Activated CD4-positive, alpha-beta T cell treated with anti-CD3 and anti-CD28 coated beads, Interleukin-2, amount 10 ng/mL, durations not matched to agents 24 days and 14 days (primary cell): Measurements from ENCODE around the gene PRR33. TPM values are rescaled to one million over a fixed set of nuclear protein-coding genes. Genes with fewer than 3 reads are reported as not detected.
"Not testable (repeated sequence)": the region's sequence is repeated elsewhere in the genome, so short reads cannot be mapped to it uniquely, and the experiment has no call there.

ENCODE experiments used
- DNase-seq: peaks from one replicate; pipeline ENCODE4 v3.0.0; 2022
- H3K27ac Mint-ChIP-seq: one replicate; pipeline ENCODE4 v1.8.0; 2022; ENCODE audit warnings: mild to moderate bottlenecking, mixed read lengths
- H3K27me3 Mint-ChIP-seq: one replicate; pipeline ENCODE4 v1.8.0; 2022; ENCODE audit warnings: mixed read lengths
- H3K36me3 Mint-ChIP-seq: one replicate; pipeline ENCODE4 v1.8.0; 2022; ENCODE audit warnings: low read depth, mild to moderate bottlenecking, mixed read lengths
- H3K4me1 Mint-ChIP-seq: one replicate; pipeline ENCODE4 v1.8.0; 2021; ENCODE audit warnings: mixed read lengths
- H3K4me3 Mint-ChIP-seq: one replicate; pipeline ENCODE4 v1.8.0; 2022; ENCODE audit warnings: mild to moderate bottlenecking, moderate library complexity, mixed read lengths
- H3K9me3 Mint-ChIP-seq: one replicate; pipeline ENCODE4 v1.8.0; 2021; ENCODE audit warnings: mixed read lengths
- intact Hi-C: fragments of 100-400 bp; cut with micrococcal nuclease; formaldehyde crosslinking; loops from one replicate; pipeline ENCODE4 v1.15.1; 2023
- total RNA-seq: library from RNA; stranded (reverse); gene quantifications from 2 replicates; pipeline ENCODE4 v1.2.3, GENCODE V29; 2022

Gene PRR33
- total RNA-seq, 1 donor from 2014 or later: not detected

GRCh38 chr11:1883346-1884302 lies 8.1 kb downstream of the PRR33 start:
- Mint-ChIP-seq H3K36me3 (peaks cover 15% of the 10 kb centered on the region), H3K9me3 (no peaks in the 10 kb centered on the region), H3K27me3 (no peaks in the 10 kb centered on the region), H3K27ac (no peak overlapping the region), H3K4me3 (no peak overlapping the region), H3K4me1 (peaks cover 15% of the 10 kb centered on the region)
- intact Hi-C loops: loop anchor here (5.0 kb wide), 2 partner anchors 34 to 269 kb away; partner anchors contain the start of gene TNNT3
- DNase-seq: no peak

GRCh38 chr11:1882265-1883238 lies 9.1 kb downstream of the PRR33 start:
- H3K4me3 Mint-ChIP-seq: no peak overlapping the region

DNA sequence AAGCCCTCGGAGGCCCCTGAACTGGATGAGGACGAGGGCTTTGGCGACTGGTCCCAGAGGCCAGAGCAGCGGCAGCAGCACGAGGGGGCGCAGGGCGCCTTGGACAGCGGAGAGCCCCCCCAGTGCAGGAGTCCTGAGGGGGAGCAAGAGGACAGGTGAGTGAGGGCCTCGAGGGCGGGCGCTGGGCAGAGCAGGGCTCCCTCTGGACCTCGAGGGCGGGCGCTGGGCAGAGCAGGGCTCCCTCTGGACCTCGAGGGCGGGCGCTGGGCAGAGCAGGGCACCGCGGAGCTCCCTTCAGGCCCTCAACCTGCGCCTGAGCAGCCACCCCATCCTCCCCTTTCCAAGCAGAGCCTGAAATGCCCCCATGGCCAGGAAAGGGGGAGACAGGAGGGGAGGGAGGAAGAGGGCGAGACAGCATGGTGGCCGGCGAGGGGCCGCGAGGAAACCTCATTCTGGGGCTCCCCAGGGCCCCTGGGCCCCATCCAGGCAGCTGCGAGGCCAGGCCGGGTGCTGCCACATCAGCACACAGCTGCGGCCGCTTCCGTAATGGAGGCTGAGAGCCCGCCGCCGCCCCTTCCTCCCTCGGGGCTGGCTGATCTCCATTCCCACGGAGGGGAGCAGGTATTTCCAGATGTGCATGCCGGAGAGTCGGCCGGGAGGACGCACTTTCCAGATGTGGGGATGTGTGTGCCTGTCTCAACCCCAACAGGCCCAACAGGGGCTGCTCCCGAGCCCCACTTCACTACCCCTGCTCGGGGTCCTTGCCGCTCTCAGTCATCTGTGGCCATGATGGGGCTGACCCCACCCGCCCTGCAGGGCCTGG lies 10.0 kb downstream of the PRR33 start:
- Mint-ChIP-seq H3K4me3 (no peak overlapping the region), H3K9me3 (no peaks in the 10 kb centered on the region), H3K4me1 (peaks cover 4% of the 10 kb centered on the region), H3K27me3 (no peaks in the 10 kb centered on the region), H3K36me3 (peaks cover 2% of the 10 kb centered on the region), H3K27ac (no peak overlapping the region)
- peak; percentile 58 for DNase-seq
- intact Hi-C loops: loop anchor here (5.0 kb wide), 2 partner anchors 36 to 271 kb away; partner anchors contain the start of gene TNNT3

More at GRCh38 chr11:1882265-1883238, 9.1 kb downstream of the PRR33 start:
- Mint-ChIP-seq H3K36me3 (peaks cover 8% of the 10 kb centered on the region), H3K27ac (no peak overlapping the region), H3K9me3 (no peaks in the 10 kb centered on the region), H3K4me1 (peaks cover 5% of the 10 kb centered on the region), H3K27me3 (no peaks in the 10 kb centered on the region)
- DNase-seq: peak; percentile 92
- intact Hi-C loops: loop anchor here (5.0 kb wide), 2 partner anchors 35 to 270 kb away; partner anchors contain the start of gene TNNT3

DNA sequence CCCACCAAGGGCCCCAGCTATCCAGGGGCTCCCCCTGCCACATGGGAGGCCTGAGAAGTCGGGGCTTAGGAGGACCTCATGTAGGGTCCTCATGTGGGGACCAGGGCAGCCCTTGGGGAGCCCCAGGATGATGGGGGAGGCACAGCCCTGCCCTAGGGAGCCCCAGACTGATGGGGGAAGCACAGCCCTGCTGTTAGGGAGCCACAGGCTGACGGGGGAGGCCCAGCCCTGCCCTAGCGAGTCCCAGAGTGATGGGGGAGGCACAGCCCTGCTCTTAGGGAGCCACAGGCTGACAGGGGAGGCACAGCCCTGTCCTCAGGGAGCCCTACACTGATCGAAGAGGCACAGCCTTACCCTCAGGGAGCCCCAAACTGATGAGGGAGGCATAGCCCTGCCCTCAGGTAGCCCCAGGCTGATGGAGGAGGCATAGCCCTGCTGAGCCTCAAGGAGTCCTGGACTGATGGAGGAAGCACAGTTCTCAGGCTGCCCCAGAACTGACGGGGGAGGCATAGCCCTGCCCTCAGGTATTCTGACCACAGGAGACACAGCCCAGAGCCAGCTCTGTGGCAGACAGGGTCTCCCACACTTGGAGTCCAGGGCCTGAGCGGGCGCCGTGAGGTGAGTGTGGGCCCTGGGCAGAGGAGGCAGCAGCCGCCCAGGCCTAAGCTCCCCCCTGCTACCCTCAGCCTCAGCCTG lies 10.8 kb downstream of the PRR33 start:
- Mint-ChIP-seq H3K4me1 (peaks cover 4% of the 10 kb centered on the region), H3K27me3 (no peaks in the 10 kb centered on the region), H3K9me3 (no peaks in the 10 kb centered on the region), H3K4me3 (no peak overlapping the region), H3K27ac (no peak overlapping the region), H3K36me3 (peaks cover 2% of the 10 kb centered on the region)
- DNase-seq: peak; percentile 56
- intact Hi-C loops: loop anchor here (5.0 kb wide), 2 partner anchors 36 to 271 kb away; partner anchors contain the start of gene TNNT3

GRCh38 chr11:1879941-1880720 lies 11.6 kb downstream of the PRR33 start:
- intact Hi-C loops: loop anchor here (5.0 kb wide), 2 partner anchors 37 to 272 kb away; partner anchors contain the start of gene TNNT3
- Mint-ChIP-seq H3K9me3 (no peaks in the 10 kb centered on the region), H3K27ac (no peak overlapping the region), H3K27me3 (no peaks in the 10 kb centered on the region), H3K36me3 (peaks cover 2% of the 10 kb centered on the region), H3K4me1 (peaks cover 5% of the 10 kb centered on the region), H3K4me3 (no peak overlapping the region)
- no peak for DNase-seq

DNA sequence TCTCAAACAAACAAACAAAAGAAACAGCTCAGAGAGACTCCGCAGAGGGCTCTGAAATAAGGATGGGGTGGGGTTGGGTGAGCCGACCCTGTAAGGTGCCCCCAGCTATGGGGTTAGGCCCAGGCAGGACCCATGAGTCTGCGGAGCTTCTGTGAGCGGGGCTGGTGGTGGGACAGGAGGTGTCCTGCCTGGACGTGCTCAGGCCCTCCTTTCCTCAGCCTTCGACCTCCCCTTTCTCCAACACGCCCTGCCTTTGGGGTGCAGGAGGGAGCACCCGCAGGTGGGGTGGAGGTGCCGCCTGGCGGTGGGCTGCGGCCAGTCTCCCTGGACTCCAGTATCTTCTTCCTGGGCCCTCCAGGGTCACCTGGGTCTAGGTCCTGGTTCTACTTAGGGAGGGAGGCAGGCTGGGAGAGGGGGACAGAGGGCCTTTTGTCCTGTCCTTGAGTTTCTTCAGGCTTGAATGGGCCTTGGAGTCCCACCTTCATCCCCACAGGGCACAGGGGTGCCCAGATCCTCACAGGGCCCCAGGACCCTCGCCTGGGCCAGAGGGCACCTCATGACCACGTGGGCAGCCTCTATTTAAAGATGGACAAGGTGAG lies 12.3 kb downstream of the PRR33 start:
- no peak overlapping the region for H3K27ac Mint-ChIP-seq
- H3K4me1 Mint-ChIP-seq: peaks cover 5% of the 10 kb centered on the region
- H3K27me3 Mint-ChIP-seq: no peaks in the 10 kb centered on the region
- no peak overlapping the region for H3K4me3 Mint-ChIP-seq
- intact Hi-C loops: no loop called here
- no peaks in the 10 kb centered on the region for H3K9me3 Mint-ChIP-seq
- H3K36me3 Mint-ChIP-seq: peaks cover 2% of the 10 kb centered on the region
- no peak for DNase-seq

DNA sequence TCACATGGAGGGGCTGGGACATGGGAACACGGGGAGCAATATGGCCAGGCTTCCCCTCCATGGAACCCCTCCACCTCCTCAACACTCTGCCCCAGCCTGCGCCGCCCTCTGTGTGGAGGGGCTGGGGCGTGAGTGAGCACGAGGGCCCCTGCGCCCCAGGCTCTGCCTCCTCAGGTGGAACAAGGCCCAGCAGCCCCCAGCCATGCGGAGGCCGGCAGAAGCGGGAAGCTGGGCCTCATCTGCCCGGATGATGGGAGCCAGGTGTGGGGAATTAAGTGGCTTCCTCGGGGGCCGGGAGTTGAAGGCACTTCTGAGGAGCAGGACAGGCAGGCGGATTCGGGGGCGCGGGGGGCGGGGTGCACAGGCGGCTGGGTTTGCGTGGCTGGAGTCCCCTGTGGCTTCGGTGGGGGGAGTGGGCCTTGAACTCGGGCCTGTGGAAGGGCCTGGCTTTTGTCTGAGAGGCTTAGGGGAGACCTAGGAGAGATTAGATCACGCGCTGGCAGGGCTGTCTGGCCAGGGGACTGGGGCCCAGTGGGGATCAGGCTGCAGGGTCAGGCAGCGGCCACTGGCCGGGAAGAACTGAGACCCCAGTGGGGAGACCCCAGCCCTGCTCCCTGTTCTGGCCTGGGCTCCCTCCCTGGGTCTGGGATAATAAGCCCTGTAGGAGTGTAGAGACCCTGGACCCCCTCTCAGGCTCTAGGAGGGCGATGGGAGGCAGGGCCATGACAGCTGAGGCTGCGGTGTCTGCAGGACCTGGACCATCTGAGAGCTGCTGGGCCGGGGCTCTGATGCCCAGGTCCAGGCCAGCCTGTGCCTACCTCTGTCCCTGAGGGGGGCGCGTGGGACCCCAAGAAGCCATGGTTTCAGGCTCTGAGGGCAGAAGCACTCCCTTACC lies 13.3 kb downstream of the PRR33 start:
- peaks cover 2% of the 10 kb centered on the region for H3K36me3 Mint-ChIP-seq

GRCh38 chr11:1877211-1878136 lies 14.2 kb downstream of the PRR33 start:
- H3K36me3 Mint-ChIP-seq: peaks cover 2% of the 10 kb centered on the region
- H3K27ac Mint-ChIP-seq: peak overlapping the region; percentile 40
- no peaks in the 10 kb centered on the region for H3K9me3 Mint-ChIP-seq
- no peak overlapping the region for H3K4me3 Mint-ChIP-seq
- intact Hi-C loops: no loop called here
- no peak for DNase-seq
- peaks cover 7% of the 10 kb centered on the region for H3K4me1 Mint-ChIP-seq
- H3K27me3 Mint-ChIP-seq: no peaks in the 10 kb centered on the region

More for the DNA sequence above, 13.3 kb downstream of the PRR33 start:
- Mint-ChIP-seq H3K9me3 (no peaks in the 10 kb centered on the region), H3K27ac (no peak overlapping the region), H3K4me1 (peaks cover 7% of the 10 kb centered on the region), H3K27me3 (no peaks in the 10 kb centered on the region), H3K4me3 (no peak overlapping the region)
- intact Hi-C loops: no loop called here
- no peak for DNase-seq

- Mint-ChIP-seq H3K27me3 (no peaks in the 10 kb centered on the region), H3K4me3 (no peak overlapping the region), H3K36me3 (peaks cover 2% of the 10 kb centered on the region), H3K4me1 (peaks cover 13% of the 10 kb centered on the region), H3K27ac (no peak overlapping the region), H3K9me3 (no peaks in the 10 kb centered on the region)
- intact Hi-C loops: no loop called here
- DNase-seq: no peak
These were observed 15.2 kb downstream of the PRR33 start for GRCh38 chr11:1876361-1877063.

- DNase-seq, H3K9me3 Mint-ChIP-seq, H3K36me3 Mint-ChIP-seq, H3K27me3 Mint-ChIP-seq, H3K27ac Mint-ChIP-seq, intact Hi-C loops, H3K4me3 Mint-ChIP-seq: not testable (repeated sequence)
- peaks cover 17% of the 10 kb centered on the region for H3K4me1 Mint-ChIP-seq
These were observed 15.8 kb downstream of the PRR33 start for GRCh38 chr11:1875851-1876301.
